ENCODE measurements around the gene ZNF526.

The ZNF526 gene

GRCh38 chr19:42250666-42251531, 30.8 kb downstream of the ZNF526 start (continued):
- TF ChIP-seq GLIS1 (tag by site-specific recombination; IDR thresholded peaks at IDR 0.05) (peak; percentile 94), PRDM4 (tag by site-specific recombination; IDR thresholded peaks at IDR 0.05) (peak; percentile 87), KLF8 (tag by site-specific recombination; IDR thresholded peaks at IDR 0.05) (0 out of 2 replicates have a peak, but pooled peaks have one; percentile 26), GLIS2 (tag by site-specific recombination; IDR thresholded peaks at IDR 0.05) (peak; percentile 52), OVOL3 (tag by site-specific recombination; IDR thresholded peaks at IDR 0.05) (no peak), ZNF544 (tag by site-specific recombination; IDR thresholded peaks at IDR 0.05) (no peak), ZNF629 (tag by site-specific recombination; IDR thresholded peaks at IDR 0.05) (peak; percentile 27; the same call in 1 of the 2 replicates), ZNF549 (tag by site-specific recombination; IDR thresholded peaks at IDR 0.05) (no peak), ZNF26 (tag by site-specific recombination; IDR thresholded peaks at IDR 0.05) (no peak), ZNF501 (tag by site-specific recombination; IDR thresholded peaks at IDR 0.05) (no peak), ZFP69B (tag by site-specific recombination; IDR thresholded peaks at IDR 0.05) (peak; percentile 58; the same call in 1 of the 2 replicates), KLF16 (tag by site-specific recombination; IDR thresholded peaks at IDR 0.05) (no peak), TRIM28 (IDR thresholded peaks at IDR 0.05; ENCODE audit: borderline replicate concordance, low read length) (no peak), ZNF600 (tag by site-specific recombination; IDR thresholded peaks at IDR 0.05) (no peak), HOXA7 (CRISPR knock-in tag; IDR thresholded peaks at IDR 0.05; ENCODE audit: borderline replicate concordance) (no peak), ZNF426 (tag by site-specific recombination; IDR thresholded peaks at IDR 0.05) (no peak), ZNF423 (tag by site-specific recombination; IDR thresholded peaks at IDR 0.05) (no peak), ZBTB7A (tag by site-specific recombination; IDR thresholded peaks at IDR 0.05; ENCODE audit: low read depth) (peak; percentile 61; the same call in 1 of the 2 replicates), ZNF280D (tag by site-specific recombination; IDR thresholded peaks at IDR 0.05) (no peak), ZNF664 (tag by site-specific recombination; IDR thresholded peaks at IDR 0.05) (no peak), ZNF214 (tag by site-specific recombination; IDR thresholded peaks at IDR 0.05; ENCODE audit: borderline replicate concordance) (no peak), ZNF785 (tag by site-specific recombination; IDR thresholded peaks at IDR 0.05) (no peak), MEIS1 (CRISPR knock-in tag; IDR thresholded peaks at IDR 0.05; ENCODE audit: borderline replicate concordance) (no peak), ZNF138 (tag by site-specific recombination; IDR thresholded peaks at IDR 0.05; ENCODE audit: borderline replicate concordance) (no peak), ZFHX2 (tag by site-specific recombination; conservative IDR thresholded peaks at IDR 0.05) (peak; percentile 74), ZSCAN16 (tag by site-specific recombination; IDR thresholded peaks at IDR 0.05) (no peak), ZNF623 (tag by site-specific recombination; IDR thresholded peaks at IDR 0.05) (no peak), ZNF114 (tag by site-specific recombination; IDR thresholded peaks at IDR 0.05) (no peak), ZNF366 (tag by site-specific recombination; conservative IDR thresholded peaks at IDR 0.05) (no peak)
- TF ChIP-seq, protein P1, sequence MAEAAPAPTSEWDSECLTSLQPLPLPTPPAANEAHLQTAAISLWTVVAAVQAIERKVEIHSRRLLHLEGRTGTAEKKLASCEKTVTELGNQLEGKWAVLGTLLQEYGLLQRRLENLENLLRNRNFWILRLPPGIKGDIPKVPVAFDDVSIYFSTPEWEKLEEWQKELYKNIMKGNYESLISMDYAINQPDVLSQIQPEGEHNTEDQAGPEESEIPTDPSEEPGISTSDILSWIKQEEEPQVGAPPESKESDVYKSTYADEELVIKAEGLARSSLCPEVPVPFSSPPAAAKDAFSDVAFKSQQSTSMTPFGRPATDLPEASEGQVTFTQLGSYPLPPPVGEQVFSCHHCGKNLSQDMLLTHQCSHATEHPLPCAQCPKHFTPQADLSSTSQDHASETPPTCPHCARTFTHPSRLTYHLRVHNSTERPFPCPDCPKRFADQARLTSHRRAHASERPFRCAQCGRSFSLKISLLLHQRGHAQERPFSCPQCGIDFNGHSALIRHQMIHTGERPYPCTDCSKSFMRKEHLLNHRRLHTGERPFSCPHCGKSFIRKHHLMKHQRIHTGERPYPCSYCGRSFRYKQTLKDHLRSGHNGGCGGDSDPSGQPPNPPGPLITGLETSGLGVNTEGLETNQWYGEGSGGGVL (tag by site-specific recombination; IDR thresholded peaks at IDR 0.05) = 0 out of 2 replicates have a peak, but pooled peaks have one; percentile 8
- TF ChIP-seq, protein P2, sequence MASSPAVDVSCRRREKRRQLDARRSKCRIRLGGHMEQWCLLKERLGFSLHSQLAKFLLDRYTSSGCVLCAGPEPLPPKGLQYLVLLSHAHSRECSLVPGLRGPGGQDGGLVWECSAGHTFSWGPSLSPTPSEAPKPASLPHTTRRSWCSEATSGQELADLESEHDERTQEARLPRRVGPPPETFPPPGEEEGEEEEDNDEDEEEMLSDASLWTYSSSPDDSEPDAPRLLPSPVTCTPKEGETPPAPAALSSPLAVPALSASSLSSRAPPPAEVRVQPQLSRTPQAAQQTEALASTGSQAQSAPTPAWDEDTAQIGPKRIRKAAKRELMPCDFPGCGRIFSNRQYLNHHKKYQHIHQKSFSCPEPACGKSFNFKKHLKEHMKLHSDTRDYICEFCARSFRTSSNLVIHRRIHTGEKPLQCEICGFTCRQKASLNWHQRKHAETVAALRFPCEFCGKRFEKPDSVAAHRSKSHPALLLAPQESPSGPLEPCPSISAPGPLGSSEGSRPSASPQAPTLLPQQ (tag by site-specific recombination; IDR thresholded peaks at IDR 0.05) = peak; percentile 94

Data from HEK293 (cell line).